Kidney epithelial cell (primary cell): ENCODE data around the gene JAK3. TPM values are rescaled to one million over a fixed set of nuclear protein-coding genes. Genes with fewer than 3 reads are reported as not detected.
"Not testable (repeated sequence)": the region's sequence is repeated elsewhere in the genome, so short reads cannot be mapped to it uniquely, and the experiment has no call there.

Experiments used
- DNase-seq: peaks from one replicate; pipeline ENCODE4 v3.0.0-alpha.2; 2010; ENCODE audit warnings: low read depth
- H3K27me3 ChIP-seq: 2 replicates; pipeline ENCODE4 v1.6.0; 2011; ENCODE audit warnings: low read length; ENCODE audit not compliant: control insufficient read depth, insufficient read depth
- H3K36me3 ChIP-seq: 2 replicates; pipeline ENCODE4 v1.5.1; 2011; ENCODE audit warnings: low read length; ENCODE audit not compliant: control insufficient read depth, insufficient read depth
- H3K4me3 ChIP-seq: 2 replicates; pipeline ENCODE4 v1.5.1; 2011; ENCODE audit warnings: low read depth, mild to moderate bottlenecking, control low read depth, low read length
- CTCF ChIP-seq: IDR thresholded peaks from 2 replicates; pipeline ENCODE4 v1.5.1; 2011; ENCODE audit warnings: mild to moderate bottlenecking, moderate library complexity, low read length, control low read depth, inconsistent platforms; ENCODE audit not compliant: insufficient read depth, poor library complexity, severe bottlenecking
- total RNA-seq: library from RNA; depleted of rRNA; stranded (reverse); fragments of >200 nt; gene quantifications from 2 replicates; pipeline ENCODE4 v1.2.3, GENCODE V29; 2015

JAK3 gene
- total RNA-seq, 1 donor from 2014 or later, result 8.9 TPM

DNA sequence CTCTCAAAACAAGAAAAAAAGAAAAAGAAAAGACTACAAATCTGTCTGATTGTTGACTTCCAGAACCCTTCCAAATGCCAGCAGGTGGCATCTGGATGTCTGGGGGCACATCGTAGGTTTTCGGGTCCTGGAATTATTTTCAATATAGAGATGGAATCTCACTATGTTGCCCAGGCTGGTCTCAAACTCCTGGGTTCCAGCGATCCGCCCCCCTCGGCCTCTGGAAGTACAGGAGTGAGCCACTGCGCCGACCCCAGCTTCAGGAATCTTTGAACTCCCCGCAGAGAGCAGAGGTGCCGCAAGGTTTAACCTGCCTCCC is 53.4 kb downstream of the JAK3 start:
- Histone ChIP-seq H3K27me3 (peaks cover 15% of the 10 kb centered on the region), H3K4me3 (no peak overlapping the region), H3K36me3 (no peaks in the 10 kb centered on the region)
- no peak for TF ChIP-seq CTCF
- DNase-seq, result no peak

DNA sequence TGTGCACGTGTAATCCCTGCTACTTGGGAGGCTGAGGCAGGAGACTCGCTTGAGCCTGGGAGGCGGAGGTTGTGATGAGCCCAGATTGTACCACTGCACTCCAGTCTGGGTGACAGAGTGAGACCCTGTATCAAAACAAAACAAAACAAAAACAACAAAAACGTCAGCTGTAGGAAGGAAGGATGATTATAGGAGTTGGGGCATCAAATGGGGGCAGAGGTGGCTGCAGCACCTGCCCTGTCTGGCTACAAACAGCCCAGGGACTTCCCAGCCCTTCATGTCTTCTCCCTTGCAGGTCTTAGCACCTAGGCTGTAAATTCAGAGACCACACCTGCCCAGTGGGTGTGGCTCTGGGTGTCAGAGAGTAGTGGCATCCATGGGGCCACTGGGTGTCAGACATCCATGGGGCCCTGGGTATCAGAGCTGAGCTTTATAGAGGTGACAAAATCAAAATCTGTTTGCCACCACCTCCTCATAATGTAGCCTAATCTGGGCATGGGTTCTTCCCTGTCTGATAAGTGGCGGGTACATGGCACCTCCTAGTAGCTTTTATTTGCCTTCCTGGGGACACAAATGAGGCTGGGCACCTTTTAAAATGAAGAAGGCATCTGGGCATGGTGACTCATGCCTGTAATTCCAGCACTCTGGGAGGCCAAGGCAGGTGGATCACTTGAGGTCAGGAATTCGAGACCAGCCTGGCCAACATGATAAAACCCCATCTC is 57.6 kb downstream of the JAK3 start:
- DNase-seq, result no peak
- Histone ChIP-seq H3K4me3 (no peak overlapping the region), H3K27me3 (peaks cover 9% of the 10 kb centered on the region), H3K36me3 (no peaks in the 10 kb centered on the region)
- TF ChIP-seq CTCF, result no peak

- no peak for TF ChIP-seq CTCF
Observed at GRCh38 chr19:17788632-17789031, 59.1 kb downstream of the JAK3 start.

GRCh38 chr19:17787274-17787913 is 60.4 kb downstream of the JAK3 start:
- Histone ChIP-seq H3K36me3 (no peaks in the 10 kb centered on the region), H3K4me3 (no peak overlapping the region), H3K27me3 (no peaks in the 10 kb centered on the region)
- no peak for DNase-seq
- TF ChIP-seq CTCF, result no peak

More at GRCh38 chr19:17788632-17789031, 59.1 kb downstream of the JAK3 start:
- H3K36me3 ChIP-seq, result no peaks in the 10 kb centered on the region
- no peak overlapping the region for H3K4me3 ChIP-seq
- DNase-seq, result no peak
- no peaks in the 10 kb centered on the region for H3K27me3 ChIP-seq

DNA sequence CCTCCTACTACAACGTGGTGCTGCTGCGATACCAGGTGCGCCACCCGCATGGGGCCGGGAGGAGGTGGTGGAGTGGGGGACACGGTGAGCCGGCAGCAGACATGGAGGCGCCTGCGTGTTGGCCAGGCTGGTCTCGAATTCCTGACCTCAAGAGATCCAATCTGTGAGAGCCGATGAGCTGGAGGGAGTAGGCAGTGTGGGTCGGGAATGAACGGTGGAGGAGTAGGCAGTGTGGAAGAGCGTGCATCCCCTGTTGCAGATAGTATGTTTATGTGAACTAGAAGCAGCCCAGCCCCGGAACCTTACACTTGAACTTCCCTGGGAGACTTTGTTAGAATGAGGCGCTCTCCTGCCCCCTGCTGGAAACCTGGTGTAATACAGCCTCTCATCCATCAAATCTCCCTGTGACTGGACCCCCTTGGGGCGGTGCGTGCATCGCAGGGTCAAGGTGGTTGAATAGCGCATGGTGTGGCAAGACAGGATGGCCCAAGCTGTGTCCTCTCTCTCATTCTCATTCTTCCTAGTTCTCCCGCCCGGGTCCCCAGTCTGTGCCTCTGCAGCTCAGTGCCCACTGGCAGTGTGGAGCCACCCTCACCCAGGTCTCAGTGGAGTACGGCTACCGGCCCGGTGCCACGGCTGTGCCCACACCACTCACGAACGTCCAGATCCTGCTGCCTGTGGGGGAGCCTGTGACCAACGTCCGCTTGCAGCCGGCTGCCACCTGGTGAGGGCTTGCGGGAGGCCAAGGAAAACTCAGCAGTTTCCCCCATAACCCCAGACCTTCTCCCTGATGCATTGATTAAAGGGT is 63.4 kb downstream of the JAK3 start:
- H3K4me3 ChIP-seq, result no peak overlapping the region
- H3K36me3 ChIP-seq, result no peaks in the 10 kb centered on the region
- H3K27me3 ChIP-seq, result no peaks in the 10 kb centered on the region
- peak; percentile 82 for TF ChIP-seq CTCF
- DNase-seq, result no peak

DNA sequence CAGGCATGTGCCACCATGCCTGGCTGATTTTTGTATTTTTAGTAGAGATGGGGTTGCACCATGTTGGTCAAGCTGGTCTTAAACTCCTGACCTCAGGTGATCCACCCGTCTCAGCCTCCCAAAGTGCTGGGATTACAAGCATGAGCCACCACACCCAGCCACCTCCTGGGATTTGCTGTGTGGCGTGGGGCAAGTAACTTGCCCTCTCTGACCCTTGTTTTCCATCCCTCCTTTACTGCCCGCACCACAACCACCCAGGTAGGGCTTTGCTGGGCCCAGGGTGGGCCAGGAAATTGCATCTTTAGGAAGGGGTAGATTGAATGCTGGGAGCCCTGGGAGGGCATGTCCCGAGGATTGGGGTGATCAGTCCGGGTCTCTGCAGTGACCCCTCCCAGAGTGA is 64.1 kb downstream of the JAK3 start:
- H3K27me3 ChIP-seq, H3K36me3 ChIP-seq, DNase-seq, H3K4me3 ChIP-seq: not testable (repeated sequence)
